Measurements from ENCODE around the gene RAB26.

Gene RAB26

GRCh38 chr16:2194852-2195321 is 46.5 kb downstream of the RAB26 start:
- peak; percentile 53 for DNase-seq
- Histone ChIP-seq H4K20me1 (ENCODE audit: insufficient read depth, low read length) (no peaks in the 10 kb centered on the region), H3K4me2 (ENCODE audit: low read depth, low read length) (no peak overlapping the region), H3K9ac (ENCODE audit: low read length) (no peak overlapping the region), H3K27ac (ENCODE audit: low read length) (no peak overlapping the region), H2AFZ (ENCODE audit: low read length) (no peak overlapping the region), H3K9me3 (replicated peaks; ENCODE audit: insufficient read depth, low read length) (no peaks in the 10 kb centered on the region), H3F3A (ENCODE audit: insufficient read depth, low read length) (no peaks in the 10 kb centered on the region), H3K4me3 (ENCODE audit: low read length) (no peak overlapping the region), H3K36me3 (replicated peaks; ENCODE audit: insufficient read depth, low read length) (no peaks in the 10 kb centered on the region), H3K9me2 (replicated peaks; ENCODE audit: insufficient read depth, low read length) (no peaks in the 10 kb centered on the region), H3K4me1 (ENCODE audit: low read length) (no peaks in the 10 kb centered on the region), H3K79me2 (ENCODE audit: low read length) (no peaks in the 10 kb centered on the region), H3K27me3 (replicated peaks; ENCODE audit: insufficient read depth, low read length) (peaks cover 90% of the 10 kb centered on the region)
- TF ChIP-seq EZH2phosphoT487 (IDR thresholded peaks at IDR 0.05; ENCODE audit: low read length) (no peak), CTCF (IDR thresholded peaks at IDR 0.05; ENCODE audit: low read length) (peak; percentile 62), EZH2 (optimal IDR thresholded peaks at IDR 0.05; ENCODE audit: low read depth, low read length) (no peak)

- no peaks in the 10 kb centered on the region for H4K20me1 ChIP-seq (ENCODE audit: insufficient read depth, low read length)
Measured at GRCh38 chr16:2195322-2196161, 47.1 kb downstream of the RAB26 start.

GRCh38 chr16:2196162-2196980 is 47.9 kb downstream of the RAB26 start, which contains the start of gene CASKIN1:
Gene CASKIN1, minus strand, starts transcription at chr16:2196605. Its CDS starts 173 bp downstream, at chr16:2196432.
- Histone ChIP-seq H3K27me3 (replicated peaks; ENCODE audit: insufficient read depth, low read length) (peaks cover 87% of the 10 kb centered on the region), H2AFZ (ENCODE audit: low read length) (no peak within 1 kb of the TSS), H3K27ac (ENCODE audit: low read length) (no peak within 1 kb of the TSS), H3K9me2 (replicated peaks; ENCODE audit: insufficient read depth, low read length) (no peaks in the 10 kb centered on the region), H3K4me2 (ENCODE audit: low read depth, low read length) (no peak within 1 kb of the TSS), H3K9me3 (replicated peaks; ENCODE audit: insufficient read depth, low read length) (no peaks in the 10 kb centered on the region), H3K79me2 (ENCODE audit: low read length) (no peaks in the 10 kb centered on the region), H3F3A (ENCODE audit: insufficient read depth, low read length) (no peaks in the 10 kb centered on the region), H3K4me3 (ENCODE audit: low read length) (no peak within 1 kb of the TSS), H3K9ac (ENCODE audit: low read length) (no peak within 1 kb of the TSS), H3K4me1 (ENCODE audit: low read length) (no peaks in the 10 kb centered on the region), H4K20me1 (ENCODE audit: insufficient read depth, low read length) (no peaks in the 10 kb centered on the region), H3K36me3 (replicated peaks; ENCODE audit: insufficient read depth, low read length) (no peaks in the 10 kb centered on the region)
- TF ChIP-seq EZH2phosphoT487 (IDR thresholded peaks at IDR 0.05; ENCODE audit: low read length) = no peak
- no peak for TF ChIP-seq EZH2 (optimal IDR thresholded peaks at IDR 0.05; ENCODE audit: low read depth, low read length)
- TF ChIP-seq CTCF (IDR thresholded peaks at IDR 0.05; ENCODE audit: low read length) = no peak
- DNase-seq = no peak

More at GRCh38 chr16:2195322-2196161, 47.1 kb downstream of the RAB26 start:
- no peak overlapping the region for H3K4me2 ChIP-seq (ENCODE audit: low read depth, low read length)
- no peak overlapping the region for H3K27ac ChIP-seq (ENCODE audit: low read length)
- no peak overlapping the region for H3K9ac ChIP-seq (ENCODE audit: low read length)
- no peaks in the 10 kb centered on the region for H3K36me3 ChIP-seq (replicated peaks; ENCODE audit: insufficient read depth, low read length)
- H3K9me3 ChIP-seq (replicated peaks; ENCODE audit: insufficient read depth, low read length) = no peaks in the 10 kb centered on the region
- no peaks in the 10 kb centered on the region for H3K79me2 ChIP-seq (ENCODE audit: low read length)
- H3K4me1 ChIP-seq (ENCODE audit: low read length) = no peaks in the 10 kb centered on the region
- TF ChIP-seq CTCF (IDR thresholded peaks at IDR 0.05; ENCODE audit: low read length) (no peak), EZH2phosphoT487 (IDR thresholded peaks at IDR 0.05; ENCODE audit: low read length) (no peak), EZH2 (optimal IDR thresholded peaks at IDR 0.05; ENCODE audit: low read depth, low read length) (peak; percentile 60)
- no peak for DNase-seq
- H2AFZ ChIP-seq (ENCODE audit: low read length) = no peak overlapping the region
- H3K4me3 ChIP-seq (ENCODE audit: low read length) = no peak overlapping the region
- no peaks in the 10 kb centered on the region for H3F3A ChIP-seq (ENCODE audit: insufficient read depth, low read length)
- H3K9me2 ChIP-seq (replicated peaks; ENCODE audit: insufficient read depth, low read length) = no peaks in the 10 kb centered on the region
- peaks cover 91% of the 10 kb centered on the region for H3K27me3 ChIP-seq (replicated peaks; ENCODE audit: insufficient read depth, low read length)
